Endothelial cell of umbilical vein (primary cell): ENCODE results near the gene NDUFB6. TPM values are rescaled to one million over a fixed set of nuclear protein-coding genes. Genes with fewer than 3 reads are reported as not detected.
A peak's percentile ranks its signal among the peaks of the same experiment; 100 is the strongest.

Experiments
- BruUV-seq: library from RNA; stranded (reverse); fragments of 400-500 nt; replicated peaks from 2 replicates; lab custom pipeline; 2021; lab: Mats Ljungman, UMichigan
- CTCF ChIA-PET: fragments of 300-600, 350-600 bp; sonication (Branson Sonifier 250); formaldehyde crosslinking; loops from one replicate; lab custom pipeline; 2021; ENCODE audit warnings: antibody characterized with exemption, inconsistent platforms; lab: Charles Lee
- POLR2A ChIA-PET: fragments of 300-600, 350-600 bp; sonication (Branson Sonifier 250); formaldehyde crosslinking; loops from one replicate; lab custom pipeline; 2021; ENCODE audit warnings: antibody characterized with exemption, inconsistent platforms; lab: Charles Lee
- DNase-seq: peaks from one replicate; pipeline ENCODE4 v3.0.0-alpha.2; 2011; ENCODE audit warnings: low read depth, low spot score
- FAIRE-seq: peaks from 2 replicates; lab custom pipeline; 2011; peaks lifted over from hg19 to GRCh38; lab: Jason Lieb, UNC
- H2AFZ ChIP-seq: 2 replicates; pipeline ENCODE4 v1.6.0; 2012; ENCODE audit warnings: low read depth, low read length, control low read depth, inconsistent platforms
- H3K27ac ChIP-seq: 2 replicates; pipeline ENCODE4 v1.5.1; 2011; ENCODE audit warnings: low read depth, mild to moderate bottlenecking, control low read depth, low read length, moderate library complexity; ENCODE audit not compliant: insufficient read depth
- H3K27me3 ChIP-seq, 2 experiments: 2 replicates each; pipeline versions ENCODE4 v1.6.0 to v1.6.1; 2011; ENCODE audit warnings: low read length in 2 of 2, mixed read lengths in 1 of 2; ENCODE audit not compliant: control insufficient read depth in 2 of 2, insufficient read depth in 2 of 2
- H3K36me3 ChIP-seq, 2 experiments: 2 replicates in 1 of 2; 3 replicates in 1 of 2; pipeline ENCODE4 v1.5.1; 2011; ENCODE audit warnings: low read length in 2 of 2, mild to moderate bottlenecking in 1 of 2, moderate library complexity in 1 of 2; ENCODE audit not compliant: control insufficient read depth in 2 of 2, insufficient read depth in 2 of 2; ENCODE audit errors: extremely low read depth in 1 of 2
- H3K4me1 ChIP-seq: 3 replicates; pipeline ENCODE4 v1.5.1; 2011; ENCODE audit warnings: mild to moderate bottlenecking, low read length; ENCODE audit not compliant: control insufficient read depth, insufficient read depth; ENCODE audit errors: extremely low read depth
- H3K4me2 ChIP-seq: 2 replicates; pipeline ENCODE4 v1.6.1; 2011; ENCODE audit warnings: low read length, control low read depth, mixed read lengths; ENCODE audit not compliant: insufficient read depth
- H3K4me3 ChIP-seq, 3 experiments: fragments of 200-600 bp in 1 of 3; sonication (generic), shearing (Covaris generic) in 1 of 3; replicated peaks in 1 of 3; 2 replicates each; pipeline ENCODE4 v1.5.1; 2011 to 2016; ENCODE audit warnings: control low read depth in 3 of 3, low read length in 3 of 3, mild to moderate bottlenecking in 2 of 3, inconsistent platforms in 1 of 3, low read depth in 1 of 3, moderate library complexity in 1 of 3; ENCODE audit not compliant: insufficient read depth in 1 of 3
- H3K79me2 ChIP-seq: 2 replicates; pipeline ENCODE4 v1.6.0; 2012; ENCODE audit warnings: low read length, inconsistent platforms; ENCODE audit not compliant: control insufficient read depth, insufficient read depth
- H3K9ac ChIP-seq: replicated peaks from 2 replicates; pipeline ENCODE3; 2011; ENCODE audit warnings: low read length, control low read depth; ENCODE audit not compliant: insufficient read depth; ENCODE audit errors: extremely low read depth
- H3K9me1 ChIP-seq: replicated peaks from 3 replicates; pipeline ENCODE4 v1.6.0; 2011; ENCODE audit warnings: mild to moderate bottlenecking, low read length; ENCODE audit not compliant: control insufficient read depth, insufficient read depth; ENCODE audit errors: extremely low read depth
- H3K9me3 ChIP-seq: replicated peaks from 2 replicates; pipeline ENCODE4 v1.5.1; 2012; ENCODE audit warnings: low read length, inconsistent platforms; ENCODE audit not compliant: control insufficient read depth, insufficient read depth
- H4K20me1 ChIP-seq: replicated peaks from 2 replicates; pipeline ENCODE3; 2011; ENCODE audit warnings: mild to moderate bottlenecking, low read length; ENCODE audit not compliant: control insufficient read depth, insufficient read depth; ENCODE audit errors: extremely low read depth
- CTCF ChIP-seq, 2 donors: IDR thresholded peaks; 1 replicate in 1 of 2; 2 replicates in 1 of 2; pipeline ENCODE4 v1.5.1; 2011; ENCODE audit warnings: low read length in 2 of 2, mild to moderate bottlenecking in 2 of 2, moderate library complexity in 2 of 2, control low read depth in 1 of 2, inconsistent platforms in 1 of 2, low read depth in 1 of 2; ENCODE audit not compliant: insufficient read depth in 1 of 2; ENCODE audit errors: extremely low read depth in 1 of 2
- EZH2 ChIP-seq: IDR thresholded peaks from 2 replicates; pipeline ENCODE4 v1.6.1; 2012; ENCODE audit warnings: borderline replicate concordance, low read depth, mild to moderate bottlenecking, moderate library complexity, low read length, inconsistent platforms; ENCODE audit not compliant: severe bottlenecking
- FOS ChIP-seq: IDR thresholded peaks from 2 replicates; pipeline ENCODE4 v1.6.1; 2011; ENCODE audit warnings: mild to moderate bottlenecking, low read length, moderate library complexity, borderline replicate concordance; ENCODE audit not compliant: insufficient read depth
- GATA2 ChIP-seq: IDR thresholded peaks from 2 replicates; pipeline ENCODE4 v1.7.0; 2011; ENCODE audit warnings: low read depth, mild to moderate bottlenecking, moderate library complexity, mixed read lengths, low read length; ENCODE audit not compliant: insufficient read length, insufficient read depth
- JUN ChIP-seq: IDR thresholded peaks from 2 replicates; pipeline ENCODE4 v1.6.1; 2011; ENCODE audit warnings: borderline replicate concordance, low read depth; ENCODE audit not compliant: insufficient read length, insufficient read depth
- MAX ChIP-seq: IDR thresholded peaks from 2 replicates; pipeline ENCODE4 v1.6.1; 2011; ENCODE audit not compliant: insufficient read depth, insufficient read length
- MYC ChIP-seq: IDR thresholded peaks from one replicate; pipeline ENCODE4 v1.6.1; 2011; ENCODE audit warnings: mild to moderate bottlenecking, low read depth, low read length
- POLR2A ChIP-seq: IDR thresholded peaks from 2 replicates; pipeline ENCODE4 v1.6.1; 2012; ENCODE audit warnings: low read depth, mild to moderate bottlenecking, control low read depth, low read length
- POLR2AphosphoS5 ChIP-seq: IDR thresholded peaks from 2 replicates; pipeline ENCODE4 v1.6.1; 2012; ENCODE audit warnings: low read depth, mild to moderate bottlenecking, control low read depth, low read length, moderate library complexity; ENCODE audit not compliant: insufficient read depth
- dilution Hi-C: fragments of 300-500 bp; cut with MboI; formaldehyde crosslinking; loops from one replicate; pipeline ENCODE4 v1.15.0; 2019; ENCODE audit warnings: low sequenced_read_pairs; ENCODE audit not compliant: extremely low pct_ligation_motif_present
- intact Hi-C: fragments of 100-400 bp; cut with micrococcal nuclease; formaldehyde crosslinking; loops from one replicate; pipeline ENCODE4 v1.10.0; 2022
- polyA plus RNA-seq, 4 experiments: library from polyadenylated mRNA; depleted of rRNA in 3 of 4; stranded (reverse) in 3 of 4; unstranded in 1 of 4; fragments of >200 nt; gene quantifications; 2 replicates each; pipeline versions ENCODE4 v1.2.1 to v1.2.3, GENCODE V29; 2011 to 2012; ENCODE audit warnings: missing spikeins in 1 of 4
- total RNA-seq: library from RNA; stranded (reverse); gene quantifications from 2 replicates; pipeline ENCODE4 v1.2.3, GENCODE V29; 2021

NDUFB6 gene
- total and polyA plus RNA-seq, 2 donors (not counting 3 experiments of a cell fraction or from before 2014, with no cell fraction given) = 53.5 to 59.2 TPM

- FAIRE-seq = peak; percentile 37
- H3K79me2 ChIP-seq = peaks cover 4% of the 10 kb centered on the region
Measured at GRCh38 chr9:32558408-32558934, 14.5 kb downstream of the NDUFB6 start.

GRCh38 chr9:32554591-32554990, 18.4 kb downstream of the NDUFB6 start:
- TF ChIP-seq MAX (no peak), MYC (no peak), POLR2AphosphoS5 (no peak), GATA2 (no peak), FOS (no peak), CTCF (IDR thresholded peaks at IDR 0.05; ENCODE audit: extremely low read depth in 1 of 2, insufficient read depth in 1 of 2, low read depth in 1 of 2, low read length in 2 of 2) (no peak), JUN (no peak), POLR2A (no peak)

More at GRCh38 chr9:32558408-32558934, 14.5 kb downstream of the NDUFB6 start:
- no peaks in the 10 kb centered on the region for H3K9me3 ChIP-seq
- H3K36me3 ChIP-seq = no peaks in the 10 kb centered on the region
- no TSS peak for BruUV-seq
- ChIA-PET CTCF (interaction anchor here (1.0 to 4.1 kb wide), 5 partner anchors 8 to 180 kb away, joined by 3 to 22 read pairs (median 4); no protein-coding TSS in a partner anchor), POLR2A (no interaction called here)
- H3K9ac ChIP-seq = no peak overlapping the region
- no peak overlapping the region for H3K27ac ChIP-seq
- H4K20me1 ChIP-seq = no peaks in the 10 kb centered on the region
- no peak overlapping the region for H3K4me3 ChIP-seq
- H3K4me1 ChIP-seq = peaks cover 1% of the 10 kb centered on the region
- no peak overlapping the region for H2AFZ ChIP-seq
- intact Hi-C loops = no loop called here
- dilution Hi-C loops = loop anchor here (25.0 kb wide), 1 partner anchor 171 kb away; the partner anchor contains the start of gene ACO1
- peak; percentile 13 for DNase-seq
- no peaks in the 10 kb centered on the region for H3K27me3 ChIP-seq
- TF ChIP-seq MAX (no peak), JUN (no peak), GATA2 (no peak), POLR2AphosphoS5 (no peak), EZH2 (no peak), MYC (no peak), FOS (no peak)
- H3K9me1 ChIP-seq = no peaks in the 10 kb centered on the region
- no peak overlapping the region for H3K4me2 ChIP-seq

More at GRCh38 chr9:32554591-32554990, 18.4 kb downstream of the NDUFB6 start:
- Histone ChIP-seq H3K79me2 (peaks cover 25% of the 10 kb centered on the region), H3K4me3 (no peak overlapping the region), H2AFZ (no peak overlapping the region), H3K9me1 (no peaks in the 10 kb centered on the region), H3K27me3 (no peaks in the 10 kb centered on the region), H3K4me2 (no peak overlapping the region), H3K9ac (no peak overlapping the region), H3K36me3 (no peaks in the 10 kb centered on the region), H3K27ac (no peak overlapping the region), H3K4me1 (peaks cover 17% of the 10 kb centered on the region), H3K9me3 (no peaks in the 10 kb centered on the region), H4K20me1 (no peaks in the 10 kb centered on the region)
- POLR2A ChIA-PET = no interaction called here
- intact Hi-C loops (no loop called here), dilution Hi-C loops (loop anchor here (25.0 kb wide), 1 partner anchor 167 kb away; the partner anchor contains the start of gene ACO1)
- FAIRE-seq (no peak), DNase-seq (no peak)
- CTCF ChIA-PET = interaction anchor here (1.0 to 4.1 kb wide), 4 partner anchors 17 to 176 kb away, joined by 3 to 22 read pairs (median 4); partner anchors contain the start of gene RIGI
- no TSS peak for BruUV-seq
